ENCODE data around the gene ZNF785.
"Not testable (repeated sequence)": the region's sequence is repeated elsewhere in the genome, so short reads cannot be mapped to it uniquely, and the experiment has no call there.

Gene ZNF785

DNA sequence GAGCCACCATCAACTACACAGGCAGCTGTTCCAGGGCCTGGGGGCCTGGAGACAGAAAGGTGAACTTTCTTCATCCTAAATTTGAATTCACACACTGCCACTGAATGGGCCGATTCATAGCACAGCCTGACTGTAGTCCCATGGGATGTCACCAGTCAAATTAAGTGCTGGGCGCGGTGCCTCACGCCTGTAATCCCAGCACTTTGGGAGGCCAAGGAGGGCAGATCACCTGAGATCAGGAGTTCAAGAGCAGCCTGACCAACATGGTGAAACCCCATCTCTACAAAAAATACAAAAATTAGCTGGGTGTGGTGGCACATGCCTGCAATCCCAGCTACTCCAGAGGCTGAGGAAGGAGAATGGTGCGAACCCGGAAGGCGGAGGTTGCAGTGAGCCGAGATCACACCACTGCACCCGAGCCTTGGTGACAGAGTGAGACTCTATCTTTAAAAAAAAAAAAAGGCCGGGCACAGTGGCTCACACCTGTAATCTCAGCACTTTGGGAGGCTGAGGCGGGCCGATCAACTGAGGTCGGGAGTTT, 45.4 kb downstream of the ZNF785 start:
- DNase-seq (ENCODE audit: low read depth in 2 of 2), result not testable (repeated sequence)

DNA sequence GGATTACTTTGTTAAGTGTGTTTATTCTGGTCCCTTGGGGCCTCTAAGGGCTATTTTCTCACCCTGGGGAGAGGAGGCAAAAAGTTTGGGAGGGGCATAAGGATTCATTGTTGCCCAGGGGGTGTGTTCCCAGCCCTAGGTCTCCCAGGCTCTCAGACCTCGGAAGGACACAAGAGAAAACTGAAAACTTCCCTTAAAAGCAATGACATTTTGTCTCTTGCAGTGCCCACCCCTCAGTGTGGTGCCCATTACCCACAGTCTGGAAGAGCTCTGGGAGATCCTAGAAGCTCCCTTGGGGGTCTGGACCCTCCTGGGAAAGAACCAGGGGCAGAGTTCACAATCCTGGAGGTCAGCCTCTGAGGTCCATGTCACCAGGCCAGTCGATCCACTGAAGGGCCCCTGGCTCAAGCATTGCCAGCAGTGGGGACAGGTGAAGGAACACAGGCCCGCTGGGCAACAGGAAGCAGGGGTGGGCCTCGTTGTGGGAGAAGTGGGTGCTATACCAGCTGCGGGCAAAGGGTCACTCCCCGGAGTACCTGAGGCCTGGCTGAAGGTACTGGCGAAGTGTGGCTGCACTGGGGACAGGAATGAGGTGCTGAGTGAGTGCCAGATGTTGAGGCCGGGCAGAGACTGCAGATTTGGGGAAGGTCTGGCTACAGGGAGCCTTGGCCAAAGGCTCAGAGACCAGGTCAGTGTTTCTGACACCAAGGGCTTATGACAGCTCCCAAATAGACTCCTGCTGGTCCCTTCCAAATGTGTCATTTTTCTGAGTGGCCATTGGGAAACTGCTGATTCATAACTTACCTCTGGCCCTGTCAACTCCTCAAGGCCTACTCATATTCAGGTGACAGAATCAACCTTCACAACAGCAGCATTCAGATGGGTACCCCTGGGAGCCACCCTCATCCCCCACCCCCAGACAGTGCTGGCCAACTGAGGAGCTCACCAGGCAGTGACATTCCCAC, 46.2 kb downstream of the ZNF785 start:
- DNase-seq (ENCODE audit: low read depth in 2 of 2), result no peak

DNA sequence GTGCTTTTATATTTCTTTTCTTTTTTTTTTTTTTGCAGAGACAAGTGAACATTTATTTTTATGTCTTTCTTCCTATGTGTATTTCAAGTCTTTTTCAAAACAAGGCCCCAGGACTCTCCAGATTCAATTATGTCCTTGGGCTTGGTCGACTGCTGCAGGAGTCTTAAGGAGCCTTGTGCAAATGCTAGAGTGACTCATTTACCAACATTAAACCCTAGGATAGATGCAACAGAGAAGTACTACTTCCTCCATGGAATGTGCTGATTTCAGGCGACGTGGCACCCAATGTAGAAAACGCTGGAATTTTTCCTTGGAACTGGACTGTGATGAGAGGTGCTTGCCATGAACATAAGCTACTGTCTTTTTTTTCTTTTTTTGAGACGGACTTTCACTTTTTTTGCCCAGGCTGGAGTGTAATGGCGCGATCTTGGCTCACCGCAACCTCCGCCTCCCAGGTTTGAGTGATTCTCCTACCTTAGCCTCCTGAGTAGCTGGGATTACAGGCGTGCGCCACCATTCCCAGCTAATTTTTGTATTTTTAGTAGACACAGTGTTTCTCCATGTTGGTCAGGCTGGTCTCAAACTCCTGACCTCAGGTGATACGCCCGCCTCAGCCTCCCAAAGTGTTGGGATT, 49.0 kb downstream of the ZNF785 start:
- not testable (repeated sequence) for DNase-seq (ENCODE audit: low read depth in 2 of 2)

DNA sequence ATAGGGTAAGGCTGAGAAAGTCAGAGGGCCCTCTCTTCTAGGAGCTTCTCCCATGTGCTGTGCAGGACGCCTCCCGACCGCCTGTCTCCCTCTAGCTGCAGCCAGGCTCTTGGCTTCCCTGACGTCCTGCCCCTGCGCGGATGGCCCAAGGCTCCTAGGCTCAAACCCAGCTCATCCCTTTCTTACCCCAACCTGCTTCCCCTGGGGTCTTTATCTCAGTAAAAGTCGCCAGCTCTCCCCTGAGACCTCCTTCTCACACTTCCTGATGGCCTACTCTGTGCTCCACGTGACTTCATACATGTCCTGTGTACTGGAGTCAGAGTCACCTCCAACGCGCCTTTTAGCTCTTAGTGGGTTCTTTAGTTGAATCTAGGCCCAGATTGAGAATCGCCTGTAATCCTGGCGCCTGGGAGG, 49.7 kb downstream of the ZNF785 start:
- DNase-seq (ENCODE audit: low read depth in 2 of 2), result no peak

DNA sequence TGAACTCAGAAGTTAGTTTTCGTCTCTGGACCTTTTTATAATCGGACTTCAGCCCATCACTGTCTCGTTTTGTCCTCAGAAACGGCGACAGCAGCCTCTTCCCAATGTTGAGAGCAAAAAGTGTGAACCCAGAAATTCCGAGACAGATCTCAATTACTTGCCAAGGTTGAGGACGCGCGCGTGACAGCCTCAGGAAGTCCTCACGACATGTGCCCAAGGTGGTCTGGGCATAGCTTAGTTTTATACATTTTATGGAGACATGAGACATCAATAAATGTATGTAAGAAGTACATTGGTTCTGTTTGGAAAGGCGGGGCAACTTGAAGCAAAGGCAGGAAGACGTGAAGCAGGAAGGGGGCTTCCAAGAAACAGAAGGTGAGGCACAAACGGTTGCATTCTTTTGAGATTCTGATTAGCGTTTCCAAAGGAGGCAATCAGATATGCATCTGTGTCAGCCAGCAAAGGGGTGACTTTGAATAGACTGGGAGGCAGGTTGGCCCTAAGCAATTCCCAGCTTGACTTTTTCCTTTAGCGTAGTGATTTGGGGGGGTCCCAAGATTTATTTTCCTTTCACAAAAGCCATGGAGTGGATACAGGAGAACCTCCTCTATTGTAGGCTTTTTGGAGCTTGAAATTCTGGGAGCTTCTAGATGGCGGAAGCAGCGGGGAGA, 50.3 kb downstream of the ZNF785 start:
- DNase-seq (ENCODE audit: low read depth in 2 of 2), result no peak

DNA sequence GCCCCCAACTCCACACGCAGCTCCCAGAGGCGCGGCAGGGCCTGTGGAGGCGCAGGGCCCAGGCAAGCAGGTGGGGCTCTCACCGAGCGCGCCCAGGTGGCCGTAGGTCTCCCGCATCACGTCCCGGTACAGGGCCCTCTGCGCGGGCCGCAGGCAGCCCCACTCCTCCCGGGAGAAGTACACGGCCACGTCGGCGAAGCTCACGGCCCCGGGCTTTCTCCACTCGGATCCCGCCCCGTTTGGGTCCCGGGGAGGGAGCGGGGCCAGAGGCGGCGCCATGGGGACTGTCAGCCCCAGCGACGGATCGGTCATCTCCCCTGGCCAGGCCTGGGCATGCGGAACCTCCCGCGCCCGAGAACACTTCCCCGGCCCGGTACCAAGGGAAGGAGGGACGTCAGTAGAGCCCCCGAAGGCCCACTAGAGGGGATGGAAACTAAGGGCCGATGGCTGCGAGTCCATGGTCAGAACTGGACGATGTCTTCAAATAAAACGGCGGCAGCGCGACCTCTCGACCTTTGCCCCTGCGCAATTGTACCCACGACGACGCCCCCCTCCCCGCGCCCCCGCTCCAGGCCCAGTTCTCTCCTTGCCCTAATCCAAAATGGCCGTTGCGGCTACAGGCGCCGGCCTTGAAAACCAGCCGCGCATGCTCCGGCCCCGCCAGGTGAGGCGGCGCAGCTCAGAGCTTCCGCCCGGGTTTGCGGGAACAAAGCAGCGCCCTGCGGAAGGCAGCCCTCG, 51.0 kb downstream of the ZNF785 start, which contains the start of gene ZNF747:
Gene ZNF747, minus strand, starts transcription at position 491 of the 738 bp plus-strand sequence. Its CDS starts 179 bp downstream, at position 312.
- peak; percentile 81 to 84 for DNase-seq (ENCODE audit: low read depth in 2 of 2)

DNA sequence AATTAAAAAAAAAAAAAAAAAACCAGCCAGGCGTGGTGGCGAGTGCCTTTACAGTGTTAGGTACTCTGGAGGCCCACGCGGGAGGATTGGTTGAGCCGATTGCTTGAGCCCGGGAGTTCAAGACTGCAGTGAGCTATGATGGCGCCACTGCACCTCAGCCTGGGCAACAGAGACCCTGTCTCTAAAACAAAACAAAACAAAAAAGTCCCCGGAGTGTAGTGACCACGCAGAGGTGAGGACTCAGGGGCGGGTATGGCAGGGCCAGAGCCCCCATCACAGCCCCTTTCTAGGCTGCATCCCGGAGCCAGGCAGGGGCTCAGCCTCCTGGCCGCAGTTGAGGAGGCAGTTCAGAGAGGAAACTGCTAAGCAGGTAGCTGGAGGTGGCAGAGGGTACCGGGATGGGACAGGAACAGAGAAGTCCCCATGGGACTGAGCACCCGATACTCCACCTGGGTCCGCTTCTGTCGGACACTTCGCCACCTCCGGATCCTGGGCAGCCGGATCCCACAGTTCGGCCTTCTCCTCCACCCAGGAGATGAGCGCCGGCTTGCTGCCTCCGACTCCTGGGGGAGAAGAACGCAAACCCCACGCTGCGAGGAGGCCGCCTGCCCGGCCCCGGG, 51.6 kb downstream of the ZNF785 start:
- no peak for DNase-seq (ENCODE audit: low read depth in 2 of 2)

DNA sequence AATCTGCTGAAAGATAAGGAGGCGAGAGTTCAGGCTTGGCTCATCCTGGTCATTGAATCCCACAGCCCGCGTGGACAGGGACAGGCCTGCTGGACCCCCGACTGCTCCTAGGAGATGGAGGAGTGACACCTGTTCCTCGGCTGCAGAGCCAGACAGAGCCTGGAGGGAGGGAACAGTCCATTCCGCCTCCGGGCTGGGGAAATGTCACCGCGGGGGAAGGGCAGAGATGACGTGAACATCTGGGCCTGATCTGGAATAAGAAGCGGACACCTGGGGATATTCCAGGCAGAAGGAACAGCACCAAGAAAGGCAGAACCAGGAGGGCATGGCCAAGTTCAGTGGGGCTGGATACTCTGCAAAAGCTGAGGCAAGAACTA, 52.4 kb downstream of the ZNF785 start:
- no peak for DNase-seq (ENCODE audit: low read depth in 2 of 2)

DNA sequence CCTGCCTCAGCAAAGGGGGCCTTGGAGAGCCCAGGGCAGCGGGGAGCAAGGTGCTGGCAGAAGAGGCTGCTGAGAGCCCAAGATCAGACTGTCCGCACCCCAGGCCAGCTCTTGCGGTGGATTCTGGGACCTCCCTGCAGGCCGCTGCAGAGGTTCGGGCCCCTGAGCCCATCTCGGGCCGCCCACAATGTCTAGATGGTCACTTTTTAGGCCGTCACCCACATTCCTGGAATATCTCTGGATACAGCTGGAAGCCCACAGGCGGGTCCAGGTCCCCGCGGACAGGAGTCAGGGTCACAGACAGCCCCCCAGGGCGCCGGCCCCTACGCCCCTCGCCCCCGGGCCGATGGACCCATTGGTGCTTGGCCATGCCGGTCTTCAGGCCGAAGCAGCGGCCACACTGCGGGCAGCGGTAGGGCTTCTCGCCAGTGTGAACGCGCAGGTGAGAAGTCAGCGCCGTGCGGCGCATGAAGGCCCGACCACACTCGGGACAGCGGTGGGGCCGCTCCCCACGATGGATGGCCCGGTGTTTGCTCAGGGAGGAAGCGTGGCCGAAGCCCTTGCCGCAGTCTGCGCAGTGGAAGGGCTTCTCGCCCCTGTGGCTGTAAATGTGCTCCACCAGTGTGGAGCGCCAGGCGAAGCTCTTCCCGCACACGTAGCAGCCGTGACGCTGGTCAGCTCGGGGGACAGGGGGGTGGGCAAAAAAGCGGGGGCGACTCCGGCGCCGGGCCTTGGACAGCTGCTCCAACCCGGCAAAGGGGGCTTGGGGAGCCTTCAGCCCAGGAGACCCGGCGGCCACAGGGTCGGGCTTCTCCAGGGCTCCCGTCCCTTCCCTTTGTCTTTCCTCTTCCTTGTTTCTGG, 53.0 kb downstream of the ZNF785 start:
- DNase-seq (ENCODE audit: low read depth in 2 of 2), result no peak

Data from stimulated activated CD8-positive, alpha-beta memory T cell treated with anti-CD3 and anti-CD28 coated beads, Interleukin-7, amount 100 ng/mL, for 1 hour (primary cell).